SK-N-SH treated with all-trans-retinoic acid at 6 μM for 48 hours (cell line): ENCODE results near the gene PTPRG.

Experiments
- ATAC-seq: fragments of 200-7000 bp; cut with Tn5 transposase; 3 replicates; pipeline ENCODE4 v1.9.1; 2020; ENCODE audit warnings: mild to moderate bottlenecking, moderate library complexity
- ARNTL ChIP-seq: fragments of 450-650 bp; formaldehyde crosslinking; IDR thresholded peaks from 2 replicates; pipeline ENCODE4 v1.5.0; 2020; ENCODE audit warnings: low read depth, mild to moderate bottlenecking, moderate library complexity, borderline replicate concordance
- BACH2 ChIP-seq: fragments of 250-450 bp; sonication (Bioruptor Pico); IDR thresholded peaks from 2 replicates; pipeline ENCODE4 v1.9.0; 2021; ENCODE audit warnings: mild to moderate bottlenecking, borderline replicate concordance
- CREB5 ChIP-seq: fragments of 250-450 bp; sonication (Bioruptor Pico); IDR thresholded peaks from 2 replicates; pipeline ENCODE4 v1.5.1; 2020; ENCODE audit warnings: low read depth, mild to moderate bottlenecking, moderate library complexity
- CSDC2 ChIP-seq: fragments of 250-450 bp; sonication (Bioruptor Pico); IDR thresholded peaks from 2 replicates; pipeline ENCODE4 v1.5.0; 2020; ENCODE audit warnings: mild to moderate bottlenecking, moderate library complexity
- CSRNP3 ChIP-seq: fragments of 250-450 bp; sonication (Bioruptor Pico); IDR thresholded peaks from 2 replicates; pipeline ENCODE4 v1.5.1; 2021; ENCODE audit warnings: mild to moderate bottlenecking, moderate library complexity
- ESRRG ChIP-seq: fragments of 250-450 bp; sonication (Bioruptor Pico); IDR thresholded peaks from 2 replicates; pipeline ENCODE4 v1.6.1; 2021; ENCODE audit warnings: mild to moderate bottlenecking
- GLIS3 ChIP-seq: fragments of 250-450 bp; sonication (Bioruptor Pico); IDR thresholded peaks from 2 replicates; pipeline ENCODE4 v1.5.0; 2020; ENCODE audit warnings: mild to moderate bottlenecking, moderate library complexity
- ISL1 ChIP-seq: fragments of 250-450 bp; sonication (Bioruptor Pico); IDR thresholded peaks from 2 replicates; pipeline ENCODE4 v2.1.2; 2022; ENCODE audit warnings: mild to moderate bottlenecking, moderate library complexity
- OSR1 ChIP-seq: fragments of 250-450 bp; sonication (Bioruptor Pico); IDR thresholded peaks from 2 replicates; pipeline ENCODE4 v1.8.0; 2022; ENCODE audit warnings: moderate library complexity, mild to moderate bottlenecking, inconsistent platforms
- PATZ1 ChIP-seq: fragments of 250-450 bp; sonication (Bioruptor Pico); IDR thresholded peaks from 2 replicates; pipeline ENCODE4 v1.8.0; 2020; ENCODE audit warnings: mild to moderate bottlenecking, moderate library complexity, borderline replicate concordance
- POU6F1 ChIP-seq: fragments of 250-450 bp; sonication (Bioruptor Pico); IDR thresholded peaks from 2 replicates; pipeline ENCODE4 v1.8.0; 2021; ENCODE audit warnings: low read depth, mild to moderate bottlenecking, moderate library complexity, borderline replicate concordance
- PPARA ChIP-seq: fragments of 250-450 bp; sonication (Bioruptor Pico); IDR thresholded peaks from 2 replicates; pipeline ENCODE4 v1.5.0; 2020; ENCODE audit warnings: mild to moderate bottlenecking, borderline replicate concordance
- SNAI2 ChIP-seq: fragments of 250-450 bp; sonication (Bioruptor Pico); IDR thresholded peaks from 2 replicates; pipeline ENCODE4 v1.5.0; 2020; ENCODE audit warnings: mild to moderate bottlenecking, moderate library complexity
- TCF4 ChIP-seq: fragments of 250-450 bp; sonication (Bioruptor Pico); IDR thresholded peaks from 2 replicates; pipeline ENCODE4 v1.8.0; 2021; ENCODE audit warnings: mild to moderate bottlenecking, moderate library complexity, borderline replicate concordance
- TOX ChIP-seq: fragments of 250-450 bp; sonication (Bioruptor Pico); IDR thresholded peaks from 2 replicates; pipeline ENCODE4 v1.8.0; 2021; ENCODE audit warnings: mild to moderate bottlenecking, moderate library complexity, borderline replicate concordance
- TSHZ2 ChIP-seq: fragments of 250-450 bp; sonication (Bioruptor Pico); IDR thresholded peaks from 2 replicates; pipeline ENCODE4 v1.5.0; 2020; ENCODE audit warnings: mild to moderate bottlenecking, moderate library complexity
- ZC3H10 ChIP-seq: fragments of 250-450 bp; sonication (Bioruptor Pico); IDR thresholded peaks from 2 replicates; pipeline ENCODE4 v1.5.1; 2021; ENCODE audit warnings: mild to moderate bottlenecking, moderate library complexity
- ZFP3 ChIP-seq: fragments of 250-450 bp; sonication (Bioruptor Pico); IDR thresholded peaks from 2 replicates; pipeline ENCODE4 v1.5.0; 2020; ENCODE audit warnings: mild to moderate bottlenecking, moderate library complexity
- ZNF565 ChIP-seq: fragments of 450-650 bp; formaldehyde crosslinking; conservative IDR thresholded peaks from 2 replicates; pipeline ENCODE4 v1.5.0; 2020; ENCODE audit warnings: low read depth, mild to moderate bottlenecking, moderate library complexity
- ZNF70 ChIP-seq: fragments of 450-650 bp; formaldehyde crosslinking; IDR thresholded peaks from 2 replicates; pipeline ENCODE4 v1.5.0; 2020; ENCODE audit warnings: mild to moderate bottlenecking, moderate library complexity
- ZNF8 ChIP-seq: fragments of 450-650 bp; formaldehyde crosslinking; IDR thresholded peaks from 2 replicates; pipeline ENCODE4 v1.5.0; 2020; ENCODE audit warnings: mild to moderate bottlenecking, moderate library complexity

The PTPRG gene

GRCh38 chr3:61802772-61803171 is 241.4 kb downstream of the PTPRG start:
- TF ChIP-seq ARNTL (CRISPR knock-in tag): no peak
- TF ChIP-seq POU6F1 (CRISPR knock-in tag): no peak
- TF ChIP-seq ZC3H10: no peak
- TF ChIP-seq ZFP3 (CRISPR knock-in tag): no peak
- no peak for ATAC-seq

- no peak for TF ChIP-seq ZNF565 (CRISPR knock-in tag)
- no peak for TF ChIP-seq SNAI2 (CRISPR knock-in tag)
- TF ChIP-seq CSDC2 (CRISPR knock-in tag): no peak
- TF ChIP-seq ZC3H10: no peak
- no peak for TF ChIP-seq OSR1 (CRISPR knock-in tag)
- TF ChIP-seq TCF4 (CRISPR knock-in tag): no peak
- ATAC-seq: no peak
Measured at GRCh38 chr3:61803983-61804382, 242.6 kb downstream of the PTPRG start.

- no peak for ATAC-seq
- TF ChIP-seq TCF4 (CRISPR knock-in tag): no peak
- no peak for TF ChIP-seq ZNF70
- no peak for TF ChIP-seq ZFP3 (CRISPR knock-in tag)
- TF ChIP-seq PPARA (CRISPR knock-in tag): no peak
- no peak for TF ChIP-seq CSRNP3
- no peak for TF ChIP-seq SNAI2 (CRISPR knock-in tag)
- TF ChIP-seq ZC3H10: no peak
- TF ChIP-seq CREB5 (CRISPR knock-in tag): no peak
- TF ChIP-seq ISL1 (CRISPR knock-in tag): no peak
- TF ChIP-seq TSHZ2 (CRISPR knock-in tag): no peak
- TF ChIP-seq ESRRG (CRISPR knock-in tag): no peak
- no peak for TF ChIP-seq ZNF565 (CRISPR knock-in tag)
- TF ChIP-seq ARNTL (CRISPR knock-in tag): no peak
- TF ChIP-seq BACH2 (CRISPR knock-in tag): no peak
- TF ChIP-seq CSDC2 (CRISPR knock-in tag): no peak
- TF ChIP-seq GLIS3: no peak
- TF ChIP-seq POU6F1 (CRISPR knock-in tag): no peak
- TF ChIP-seq PATZ1 (CRISPR knock-in tag): no peak
- TF ChIP-seq TOX (CRISPR knock-in tag): no peak
- no peak for TF ChIP-seq ZNF8 (CRISPR knock-in tag)
- TF ChIP-seq, all 23 proteins: peak for 0
Measured at GRCh38 chr3:61804782-61805181, 243.4 kb downstream of the PTPRG start.
